Breast epithelium (tissue), 4 donors: ENCODE data around the gene PRPF19. TPM values are rescaled to one million over a fixed set of nuclear protein-coding genes. Genes with fewer than 3 reads are reported as not detected.
A peak's percentile ranks its signal among the peaks of the same experiment; 100 is the strongest.

Experiments used
- DNase-seq, 2 donors: peaks; one replicate each; pipeline ENCODE4 v3.0.0-alpha.2; 2019; ENCODE audit warnings: low spot score in 2 of 2
- H3K27ac ChIP-seq, 2 donors: fragments of 200-600 bp; sonication (generic) in 1 of 2; one replicate each; pipeline ENCODE4 v1.5.1; 2016 to 2019; ENCODE audit warnings: mild to moderate bottlenecking in 1 of 2
- H3K27me3 ChIP-seq, 2 donors: fragments of 200-600 bp; sonication (generic) in 1 of 2; one replicate each; pipeline versions ENCODE4 v1.5.1 to v1.6.0; 2017 to 2019; ENCODE audit warnings: control low read depth in 1 of 2, mild to moderate bottlenecking in 1 of 2
- H3K36me3 ChIP-seq: fragments of 200-600 bp; one replicate; pipeline ENCODE4 v1.5.1; 2019
- H3K4me1 ChIP-seq, 2 donors: fragments of 200-600 bp; sonication (generic); one replicate each; pipeline ENCODE4 v1.5.1; 2016 to 2019; ENCODE audit warnings: control low read depth in 1 of 2
- H3K4me3 ChIP-seq, 3 donors: fragments of 200-600 bp; sonication (generic); 1 replicate in 2 of 3; 2 replicates in 1 of 3; pipeline ENCODE4 v1.5.1; 2016 to 2019; ENCODE audit warnings: mild to moderate bottlenecking in 3 of 3, moderate library complexity in 2 of 3
- H3K9me3 ChIP-seq, 2 donors: fragments of 200-600 bp; sonication (generic) in 1 of 2; one replicate each; pipeline ENCODE4 v1.5.1; 2016 to 2019; ENCODE audit warnings: control low read depth in 1 of 2
- POLR2A ChIP-seq: fragments of 450-650 bp; IDR thresholded peaks from one replicate; pipeline ENCODE4 v1.6.1; 2016; ENCODE audit warnings: antibody characterized with exemption, mild to moderate bottlenecking, moderate library complexity
- POLR2AphosphoS5 ChIP-seq, 3 donors: sonication (generic); formaldehyde crosslinking; IDR thresholded peaks; one replicate each; pipeline ENCODE4 v1.6.1; 2017; ENCODE audit warnings: antibody characterized with exemption in 3 of 3
- intact Hi-C: fragments of 100-400 bp; cut with DNase I; formaldehyde crosslinking; loops from one replicate; pipeline ENCODE4 v1.15.1; 2023; ENCODE audit warnings: low total_unique reads
- total RNA-seq, 3 donors: library from RNA; depleted of rRNA; stranded (reverse); fragments of >200 nt; gene quantifications; one replicate each; pipeline ENCODE4 v1.1.0, GENCODE V29; 2016
- TF ChIP-seq, protein P1 (sequence below), 3 donors: fragments of 450-650 bp; IDR thresholded peaks; one replicate each; pipeline ENCODE4 v1.5.1; 2016 to 2017; ENCODE audit warnings: antibody characterized with exemption in 3 of 3, mild to moderate bottlenecking in 3 of 3, moderate library complexity in 3 of 3

The PRPF19 gene
- total RNA-seq, 3 donors from 2014 or later, result 56.0 to 82.7 (median 81.3) TPM

DNA sequence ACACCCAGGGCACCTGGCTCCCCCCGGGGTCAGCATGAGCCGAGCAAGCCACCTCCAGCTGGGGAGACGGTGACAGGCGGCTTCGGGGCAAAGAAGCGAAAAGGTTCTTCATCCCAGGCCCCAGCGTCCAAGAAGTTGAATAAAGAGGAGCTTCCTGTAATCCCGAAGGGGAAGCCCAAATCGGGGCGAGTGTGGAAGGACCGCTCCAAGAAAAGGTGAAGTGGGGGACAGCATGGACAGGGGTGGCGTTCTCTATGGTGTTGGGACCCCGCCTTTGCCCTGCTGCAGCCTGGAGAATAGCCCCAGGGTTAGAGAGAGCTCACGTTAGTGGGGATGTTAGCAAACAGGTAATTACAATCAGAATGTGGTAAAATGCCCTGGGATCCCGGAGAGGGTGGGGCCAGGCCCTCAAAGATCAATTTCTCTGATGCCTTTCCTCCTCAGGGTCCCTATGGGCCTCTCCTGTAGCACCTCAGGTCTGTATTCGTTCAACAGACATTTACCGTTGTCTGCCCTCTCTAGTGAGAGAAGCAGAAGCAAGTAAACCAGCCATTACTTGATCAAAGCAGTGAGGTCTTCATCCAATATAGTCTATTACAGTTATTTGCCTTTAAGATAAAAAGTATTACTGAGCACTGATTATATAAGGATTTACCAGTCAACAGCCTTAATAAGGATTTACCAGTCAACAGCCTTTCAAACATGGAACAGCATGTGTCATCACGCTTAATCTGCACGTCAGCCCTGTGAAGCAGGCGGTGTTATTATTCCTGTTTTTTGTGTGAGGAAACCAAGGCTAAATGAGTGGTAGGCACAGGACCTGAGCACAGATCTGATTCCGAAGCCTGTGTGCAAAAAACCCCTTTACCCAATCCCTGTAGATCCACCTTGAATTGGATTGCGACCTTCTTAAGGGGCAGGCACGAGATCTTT, 63.5 kb downstream of the PRPF19 start:
- no peak for DNase-seq
- H3K27ac ChIP-seq, result peak overlapping the region; percentile 80 to 90
- no peaks in the 10 kb centered on the region for H3K36me3 ChIP-seq
- no peaks in the 10 kb centered on the region for H3K9me3 ChIP-seq
- H3K4me1 ChIP-seq, result peaks cover 8 to 28% of the 10 kb centered on the region in 2 donors
- TF ChIP-seq POLR2A, result no peak
- TF ChIP-seq, protein P1, sequence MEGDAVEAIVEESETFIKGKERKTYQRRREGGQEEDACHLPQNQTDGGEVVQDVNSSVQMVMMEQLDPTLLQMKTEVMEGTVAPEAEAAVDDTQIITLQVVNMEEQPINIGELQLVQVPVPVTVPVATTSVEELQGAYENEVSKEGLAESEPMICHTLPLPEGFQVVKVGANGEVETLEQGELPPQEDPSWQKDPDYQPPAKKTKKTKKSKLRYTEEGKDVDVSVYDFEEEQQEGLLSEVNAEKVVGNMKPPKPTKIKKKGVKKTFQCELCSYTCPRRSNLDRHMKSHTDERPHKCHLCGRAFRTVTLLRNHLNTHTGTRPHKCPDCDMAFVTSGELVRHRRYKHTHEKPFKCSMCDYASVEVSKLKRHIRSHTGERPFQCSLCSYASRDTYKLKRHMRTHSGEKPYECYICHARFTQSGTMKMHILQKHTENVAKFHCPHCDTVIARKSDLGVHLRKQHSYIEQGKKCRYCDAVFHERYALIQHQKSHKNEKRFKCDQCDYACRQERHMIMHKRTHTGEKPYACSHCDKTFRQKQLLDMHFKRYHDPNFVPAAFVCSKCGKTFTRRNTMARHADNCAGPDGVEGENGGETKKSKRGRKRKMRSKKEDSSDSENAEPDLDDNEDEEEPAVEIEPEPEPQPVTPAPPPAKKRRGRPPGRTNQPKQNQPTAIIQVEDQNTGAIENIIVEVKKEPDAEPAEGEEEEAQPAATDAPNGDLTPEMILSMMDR (IDR thresholded peaks at IDR 0.05), result no peak
- TF ChIP-seq POLR2AphosphoS5 (IDR thresholded peaks at IDR 0.05), result no peak
- intact Hi-C loops, result no loop called here
- no peaks in the 10 kb centered on the region for H3K27me3 ChIP-seq
- H3K4me3 ChIP-seq, result peak overlapping the region; percentile 79 to 91 (median 91)

DNA sequence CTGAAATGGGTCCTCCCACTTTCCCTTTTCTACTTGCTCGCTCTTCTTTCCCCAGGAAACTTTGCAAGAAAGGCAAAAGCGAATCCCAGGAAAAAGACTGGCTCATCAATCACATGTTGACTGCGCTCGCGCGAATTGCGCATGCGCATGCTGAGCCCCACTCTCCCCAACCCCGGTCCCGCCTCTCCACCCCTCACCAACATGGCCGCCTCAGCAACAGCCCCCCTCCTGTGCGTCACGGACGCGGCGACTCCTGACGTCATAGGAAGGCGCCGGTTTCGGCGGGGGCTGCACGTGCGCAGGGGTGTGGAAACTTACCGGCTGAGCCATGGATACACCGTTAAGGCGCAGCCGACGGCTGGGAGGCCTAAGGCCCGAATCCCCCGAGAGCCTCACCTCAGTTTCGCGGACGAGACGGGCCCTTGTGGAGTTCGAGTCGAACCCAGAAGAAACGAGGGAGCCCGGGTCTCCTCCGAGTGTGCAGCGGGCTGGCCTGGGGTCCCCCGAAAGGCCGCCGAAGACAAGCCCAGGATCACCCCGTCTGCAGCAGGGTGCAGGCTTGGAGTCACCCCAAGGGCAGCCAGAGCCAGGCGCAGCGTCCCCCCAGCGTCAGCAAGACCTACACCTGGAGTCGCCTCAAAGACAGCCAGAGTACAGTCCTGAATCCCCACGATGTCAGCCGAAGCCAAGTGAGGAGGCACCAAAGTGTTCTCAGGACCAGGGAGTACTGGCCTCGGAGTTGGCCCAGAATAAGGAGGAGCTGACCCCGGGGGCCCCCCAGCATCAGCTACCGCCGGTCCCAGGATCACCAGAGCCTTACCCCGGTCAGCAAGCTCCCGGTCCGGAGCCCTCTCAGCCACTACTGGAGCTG, 64.4 kb downstream of the PRPF19 start, which contains the start of gene CCDC86:
TSS of gene CCDC86 (plus strand) at position 317 of the 871 bp plus-strand sequence. CDS start at position 329, 12 bp downstream.
- intact Hi-C loops, result no loop called here
- Histone ChIP-seq H3K36me3 (no peaks in the 10 kb centered on the region), H3K4me3 (peak within 1 kb of the TSS; percentile 79 to 91 (median 91)), H3K4me1 (peaks cover 8 to 28% of the 10 kb centered on the region in 2 donors), H3K9me3 (no peaks in the 10 kb centered on the region), H3K27ac (peak within 1 kb of the TSS; percentile 80 to 90), H3K27me3 (no peaks in the 10 kb centered on the region)
- DNase-seq, result peak; percentile 96
- TF ChIP-seq POLR2AphosphoS5 (IDR thresholded peaks at IDR 0.05), result peak; percentile 90 to 99 (median 98)
- TF ChIP-seq, protein P1 (IDR thresholded peaks at IDR 0.05), result no peak

Other genes starting within 250 kb of the PRPF19 start
- under 1 TPM in 1 of 3 donors, not detected in 2; 0.66 TPM for gene MS4A8, start 207.0 kb downstream of the PRPF19 start, total RNA-seq
- gene MS4A18, start 181.9 kb downstream of the PRPF19 start, total RNA-seq, result not detected
- not detected for gene MS4A15, start 149.7 kb downstream of the PRPF19 start, total RNA-seq
- gene MS4A10, start 121.3 kb downstream of the PRPF19 start, total RNA-seq, result not detected
- gene CCDC86, start 64.5 kb downstream of the PRPF19 start, total RNA-seq, result 10 to 100 TPM; 17.8 to 22.9 (median 19.5) TPM
- under 1 TPM in 2 of 3 donors, not detected in 1; 0.16 to 0.59 TPM for gene PTGDR2, start 50.6 kb downstream of the PRPF19 start, total RNA-seq
- under 1 TPM in 2 of 3 donors, not detected in 1; 0.32 to 0.73 TPM for gene ZP1, start 39.0 kb downstream of the PRPF19 start, total RNA-seq
- gene TMEM109, start 7.6 kb upstream of the PRPF19 start, total RNA-seq, result 100 to 1,000 TPM in 1 of 3 donors, 10 to 100 TPM in 2; 77.6 to 112 (median 77.7) TPM
- gene TMEM132A, start 17.9 kb upstream of the PRPF19 start, total RNA-seq, result 10 to 100 TPM in 1 of 3 donors, 1 to 10 TPM in 2; 2.9 to 11.0 (median 8.5) TPM
- gene SLC15A3, start 45.6 kb upstream of the PRPF19 start, total RNA-seq, result 10 to 100 TPM in 2 of 3 donors, 1 to 10 TPM in 1; 8.8 to 23.2 (median 20.8) TPM
- gene CD6, start 65.1 kb upstream of the PRPF19 start, total RNA-seq, result 1 to 10 TPM in 1 of 3 donors, under 1 TPM in 2; 0.80 to 1.9 (median 0.98) TPM
- 1 to 10 TPM in 1 of 3 donors, under 1 TPM in 2; 0.80 to 1.3 (median 0.88) TPM for gene CD5, start 195.9 kb upstream of the PRPF19 start, total RNA-seq